H1 (cell line): ENCODE measurements around the gene KANSL1. TPM values are rescaled to one million over a fixed set of nuclear protein-coding genes. Genes with fewer than 3 reads are reported as not detected.

Experiments
- KDM1A ChIP-seq: fragments of 200-600, 300-600 bp; sonication (generic); IDR thresholded peaks from 2 replicates; pipeline ENCODE4 v1.7.1; 2016; ENCODE audit warnings: mild to moderate bottlenecking, low read length, borderline replicate concordance
- PHF8 ChIP-seq: fragments of 200-600 bp; sonication (generic); conservative IDR thresholded peaks from 2 replicates; pipeline ENCODE4 v1.7.1; 2012; ENCODE audit warnings: low read depth, mild to moderate bottlenecking, inconsistent platforms, low read length, moderate library complexity
- SP4 ChIP-seq: IDR thresholded peaks from 2 replicates; pipeline ENCODE4 v1.6.1; 2012; ENCODE audit warnings: low read length, inconsistent platforms
- TEAD4 ChIP-seq: IDR thresholded peaks from 2 replicates; pipeline ENCODE4 v1.6.1; 2012; ENCODE audit warnings: low read depth, low read length, inconsistent platforms, mixed read lengths
- polyA plus RNA-seq, 7 experiments: library from polyadenylated mRNA; depleted of rRNA in 3 of 7; stranded (reverse) in 5 of 7; unstranded in 2 of 7; fragments of >200 nt in 5 of 7; fragments of 200-250 nt in 2 of 7; gene quantifications; 1 replicate in 5 of 7; 2 replicates in 1 of 7; 4 replicates in 1 of 7; pipeline versions ENCODE4 v1.2.1 to v1.2.3, GENCODE V29; 2011 to 2013; ENCODE audit warnings: missing spikeins in 2 of 7, mixed read lengths in 2 of 7
- total RNA-seq: library from RNA; stranded (reverse); fragmentation: NEBNext Ultra II Directional; extraction: Animal tissue kit (Norgen Biotek cat#: 25700); gene quantifications from 2 replicates; pipeline ENCODE4 v1.2.1, GENCODE V29; 2021

Gene KANSL1
- total and polyA plus RNA-seq, 2 of the 8 experiments (the other 6 are each of a cell fraction or from before 2014, with no cell fraction given), result 34.0 to 128 TPM

GRCh38 chr17:46166692-46167249, 26.5 kb downstream of the KANSL1 start (continued):
- no peak for TF ChIP-seq PHF8
- no peak for TF ChIP-seq TEAD4
- TF ChIP-seq KDM1A, result no peak
- TF ChIP-seq SP4, result no peak
- TF ChIP-seq, all 59 proteins: peak for 0
